OCI-LY3 (cell line): ENCODE measurements around the gene TEAD3.

Experiments used
- EZH2phosphoT487 ChIP-seq: fragments of 200-600 bp; shearing (Covaris generic); IDR thresholded peaks from 2 replicates; pipeline ENCODE4 v1.6.1; 2018; ENCODE audit warnings: antibody characterized with exemption, mixed run types, low read depth
- TF ChIP-seq, protein P1 (sequence below): fragments of 200-600, 300-600 bp; sonication (generic); IDR thresholded peaks from 2 replicates; pipeline ENCODE4 v1.5.1; 2014; ENCODE audit warnings: antibody characterized with exemption, low read length, low read depth

GRCh38 chr6:35521235-35521634 is 24.4 kb upstream of the TEAD3 start:
- TF ChIP-seq, protein P1, sequence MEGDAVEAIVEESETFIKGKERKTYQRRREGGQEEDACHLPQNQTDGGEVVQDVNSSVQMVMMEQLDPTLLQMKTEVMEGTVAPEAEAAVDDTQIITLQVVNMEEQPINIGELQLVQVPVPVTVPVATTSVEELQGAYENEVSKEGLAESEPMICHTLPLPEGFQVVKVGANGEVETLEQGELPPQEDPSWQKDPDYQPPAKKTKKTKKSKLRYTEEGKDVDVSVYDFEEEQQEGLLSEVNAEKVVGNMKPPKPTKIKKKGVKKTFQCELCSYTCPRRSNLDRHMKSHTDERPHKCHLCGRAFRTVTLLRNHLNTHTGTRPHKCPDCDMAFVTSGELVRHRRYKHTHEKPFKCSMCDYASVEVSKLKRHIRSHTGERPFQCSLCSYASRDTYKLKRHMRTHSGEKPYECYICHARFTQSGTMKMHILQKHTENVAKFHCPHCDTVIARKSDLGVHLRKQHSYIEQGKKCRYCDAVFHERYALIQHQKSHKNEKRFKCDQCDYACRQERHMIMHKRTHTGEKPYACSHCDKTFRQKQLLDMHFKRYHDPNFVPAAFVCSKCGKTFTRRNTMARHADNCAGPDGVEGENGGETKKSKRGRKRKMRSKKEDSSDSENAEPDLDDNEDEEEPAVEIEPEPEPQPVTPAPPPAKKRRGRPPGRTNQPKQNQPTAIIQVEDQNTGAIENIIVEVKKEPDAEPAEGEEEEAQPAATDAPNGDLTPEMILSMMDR = no peak
- TF ChIP-seq EZH2phosphoT487 = no peak
